Skin epidermis (tissue), 12 donors: ENCODE measurements around the gene OLFM1.

Experiments
- H3K27ac ChIP-seq, 21 experiments: fragments of 200-600 bp; sonication (generic) in 11 of 21; one replicate each; pipeline ENCODE4 v1.5.0; 2020; ENCODE audit warnings: mild to moderate bottlenecking in 3 of 21, inconsistent platforms in 2 of 21, moderate library complexity in 2 of 21
- H3K4me3 ChIP-seq, 7 experiments: fragments of 200-600 bp; sonication (generic) in 2 of 7; one replicate each; pipeline ENCODE4 v1.5.0; 2020; ENCODE audit warnings: inconsistent platforms in 2 of 7, mild to moderate bottlenecking in 2 of 7, moderate library complexity in 1 of 7

OLFM1 gene

DNA sequence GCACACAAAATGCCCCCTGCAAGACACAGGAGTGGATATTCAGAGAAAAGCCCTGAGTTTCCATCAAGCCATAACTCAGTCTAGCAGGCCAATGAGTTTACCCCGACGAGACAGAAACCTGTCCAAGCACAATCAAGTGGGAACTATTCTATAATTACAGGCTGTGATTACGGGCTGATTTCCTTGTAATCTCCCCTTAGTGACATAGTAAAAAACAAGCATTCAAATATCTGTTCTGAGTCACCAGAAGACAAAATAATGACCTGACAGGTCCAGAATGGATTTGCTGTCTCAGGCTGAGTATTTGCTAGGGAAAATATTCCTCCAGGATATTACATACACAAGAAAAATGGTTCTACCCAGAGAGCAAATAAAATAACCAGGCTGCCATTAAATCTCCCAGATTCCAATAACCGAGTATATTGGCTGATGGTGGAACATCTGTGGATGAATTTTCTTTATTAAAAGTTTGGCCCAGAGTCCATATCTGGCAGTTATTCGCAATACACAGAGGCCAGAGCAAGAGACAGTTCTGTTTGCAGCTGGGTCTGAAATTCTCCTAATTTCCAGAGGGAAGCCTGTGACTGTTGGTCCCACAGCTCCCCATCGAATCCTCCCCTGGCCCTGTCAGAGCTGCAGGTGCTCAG is 35.8 kb downstream of the OLFM1 start:
- Histone ChIP-seq H3K27ac (peak overlapping the region in 1 of 21 experiments; percentile 24), H3K4me3 (no peak overlapping the region)

DNA sequence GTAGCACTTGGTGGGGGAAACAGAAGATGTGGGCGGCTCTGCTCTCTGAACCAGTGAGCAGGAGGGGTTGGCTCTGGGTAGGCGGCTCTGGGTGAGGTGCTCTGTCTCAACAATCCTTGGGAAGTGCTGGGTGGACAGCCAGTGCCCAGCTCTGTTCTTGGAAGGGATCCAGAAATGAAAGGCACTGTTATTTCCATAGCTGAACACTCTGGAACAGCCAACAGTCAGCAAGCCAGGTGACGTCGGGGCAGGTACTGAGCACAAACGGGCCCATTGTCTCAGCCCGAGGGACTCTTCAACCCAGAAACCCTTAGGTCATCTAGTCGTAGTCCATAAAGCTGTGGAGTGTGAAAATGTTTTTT is 36.3 kb downstream of the OLFM1 start:
- H3K27ac ChIP-seq: peak overlapping the region in 1 of 21 experiments; percentile 24
- no peak overlapping the region for H3K4me3 ChIP-seq

DNA sequence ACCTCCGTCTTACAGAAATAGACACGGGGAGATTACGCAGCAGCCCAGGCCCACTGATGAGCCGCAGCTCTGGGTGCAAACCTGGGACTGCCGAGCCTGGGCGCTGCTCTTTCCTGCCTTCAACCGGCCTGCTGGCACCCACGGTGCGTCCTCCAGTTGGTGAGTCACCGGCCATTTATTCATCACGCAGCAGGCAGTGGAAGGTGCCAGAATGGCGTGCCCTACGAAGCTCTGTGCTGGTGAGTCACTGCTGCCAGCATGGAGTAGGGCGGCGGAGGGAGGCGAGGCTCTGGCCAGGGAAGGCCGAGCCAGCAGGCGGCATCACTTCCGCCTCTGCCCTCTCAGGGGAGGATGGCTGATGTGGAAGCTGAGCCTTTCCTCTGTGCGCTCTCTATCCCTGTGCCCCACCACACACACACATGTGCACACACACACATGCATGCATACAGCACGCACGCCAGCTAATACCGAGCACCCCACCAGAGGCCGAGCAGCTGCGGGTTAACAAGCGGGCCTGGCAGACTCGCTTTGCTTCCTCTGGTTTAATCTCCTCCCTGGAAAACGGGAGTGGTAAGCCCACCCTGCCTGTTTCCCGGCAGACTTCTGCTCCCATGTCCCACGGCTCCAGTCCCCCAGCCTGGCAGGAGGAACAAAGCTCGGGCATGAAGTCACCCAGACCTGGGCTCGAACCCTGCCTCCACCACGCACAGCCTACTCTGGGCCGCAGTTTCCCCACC is 39.2 kb downstream of the OLFM1 start:
- no peak overlapping the region for H3K4me3 ChIP-seq
- H3K27ac ChIP-seq: peak overlapping the region in 16 of 21 experiments; percentile 28 to 88 (median 74)

DNA sequence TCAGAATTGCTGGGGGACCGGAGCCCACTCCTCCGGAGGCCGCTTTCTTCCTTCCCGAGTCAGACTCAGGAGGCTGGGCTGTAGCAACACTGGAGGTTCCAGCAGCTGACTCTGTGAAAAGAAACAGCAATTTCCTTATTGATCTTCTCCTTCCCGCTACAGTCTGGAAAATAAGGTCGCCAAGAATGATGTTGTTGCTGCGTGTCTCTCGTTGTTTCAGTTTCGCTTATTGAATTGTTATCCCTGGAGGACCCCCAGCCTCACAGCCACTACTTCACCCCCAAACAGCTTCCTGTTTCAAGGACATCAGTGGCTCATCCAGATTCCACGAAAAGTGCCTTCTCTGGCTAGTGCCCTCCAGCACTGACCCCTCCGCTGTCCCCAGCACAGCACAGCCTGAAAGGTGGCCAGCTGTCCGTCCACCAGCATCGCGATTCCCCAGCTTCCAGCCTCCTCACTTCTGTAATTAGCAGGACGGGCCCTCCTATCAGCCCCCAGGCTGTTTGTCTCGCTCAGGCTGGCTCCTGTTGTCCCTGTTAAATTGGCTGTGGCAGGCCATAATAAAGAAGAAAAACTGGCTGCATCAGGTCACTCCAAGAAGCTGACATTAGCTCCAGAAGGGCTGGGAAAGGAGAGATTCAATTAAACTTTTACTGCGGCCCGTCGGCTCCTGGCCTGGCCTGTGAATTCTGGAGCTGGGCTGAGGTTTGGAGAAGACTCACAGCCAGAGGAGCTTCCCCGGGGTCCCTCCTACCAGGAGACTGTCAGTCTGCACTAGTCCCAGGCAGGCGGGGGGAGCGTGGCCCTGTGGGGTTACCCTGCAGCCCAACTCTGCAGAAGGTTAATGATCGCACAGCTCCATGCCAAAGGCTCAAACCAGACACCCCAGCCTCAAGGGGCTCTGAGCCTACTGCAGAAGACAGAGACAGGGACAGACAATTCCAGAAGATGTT is 40.5 kb downstream of the OLFM1 start:
- Histone ChIP-seq H3K27ac (peak overlapping the region in 14 of 21 experiments; percentile 28 to 88 (median 75)), H3K4me3 (no peak overlapping the region)

DNA sequence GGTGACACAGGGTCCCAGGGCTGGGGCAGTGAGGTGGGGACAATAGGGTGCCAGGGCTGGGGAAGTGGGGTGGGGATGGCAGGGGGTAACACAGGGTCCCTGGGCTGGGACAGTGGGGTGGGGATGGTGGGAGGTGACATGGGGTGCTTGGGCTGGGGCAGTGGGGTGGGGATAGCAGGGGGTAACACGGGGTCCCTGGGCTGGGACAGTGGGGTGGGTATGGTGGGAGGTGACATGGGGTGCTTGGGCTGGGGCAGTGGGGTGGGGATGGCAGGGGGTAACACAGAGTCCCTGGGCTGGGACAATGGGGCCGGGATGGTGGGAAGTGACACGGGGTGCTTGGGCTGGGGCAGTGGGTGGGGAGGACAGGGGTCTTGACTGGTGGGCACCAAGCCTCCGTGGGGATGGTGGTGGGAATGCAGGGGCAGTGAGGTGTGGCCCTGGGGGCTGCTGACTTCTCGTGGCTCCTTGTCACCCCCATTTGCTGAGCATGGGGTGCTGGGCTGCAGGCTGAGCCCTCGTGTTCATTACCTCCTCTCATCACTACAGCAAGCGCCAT is 41.7 kb downstream of the OLFM1 start:
- H3K4me3 ChIP-seq: no peak overlapping the region

DNA sequence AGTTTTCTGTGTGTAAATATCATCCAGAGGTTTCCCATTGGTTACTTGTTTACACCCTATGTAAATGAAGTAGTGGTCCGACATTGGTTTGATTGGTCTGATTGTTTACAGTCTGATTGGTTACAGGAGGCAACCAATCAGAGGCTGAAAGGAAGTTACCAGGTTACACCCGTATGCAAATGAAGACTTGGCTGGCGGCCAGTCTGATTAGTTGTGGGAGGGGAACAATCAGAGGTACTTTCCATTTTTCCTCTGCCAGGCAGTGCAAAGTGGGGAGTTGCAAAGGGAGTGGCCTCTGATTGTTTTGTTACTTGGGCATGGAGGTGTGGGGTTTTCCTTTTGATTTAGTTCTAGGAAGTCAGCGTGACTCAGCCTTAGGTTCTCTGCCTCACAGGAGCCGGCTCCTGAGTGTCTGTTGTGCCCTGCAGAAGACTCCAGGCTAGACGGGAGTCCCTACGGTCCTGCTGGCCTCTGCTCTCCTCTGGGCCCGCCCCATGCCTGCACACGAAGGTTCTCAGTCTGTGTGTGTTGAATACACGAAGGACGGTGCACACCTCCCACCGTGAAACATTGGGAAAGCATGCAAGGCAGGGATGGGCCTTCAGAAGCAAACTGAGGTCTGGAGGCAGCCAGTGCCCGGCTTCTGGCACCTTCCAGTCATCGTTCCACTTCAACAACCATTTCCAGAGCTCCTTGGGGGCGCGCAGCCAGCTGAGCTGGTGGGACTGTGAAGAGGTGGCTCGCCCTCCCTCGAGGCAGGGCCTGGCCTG is 42.9 kb downstream of the OLFM1 start:
- Histone ChIP-seq H3K27ac (peak overlapping the region in 18 of 21 experiments; percentile 7 to 83 (median 68)), H3K4me3 (no peak overlapping the region)

More for the DNA sequence above, 41.7 kb downstream of the OLFM1 start:
- H3K27ac ChIP-seq: peak overlapping the region in 4 of 21 experiments; percentile 14 to 88 (median 54)

DNA sequence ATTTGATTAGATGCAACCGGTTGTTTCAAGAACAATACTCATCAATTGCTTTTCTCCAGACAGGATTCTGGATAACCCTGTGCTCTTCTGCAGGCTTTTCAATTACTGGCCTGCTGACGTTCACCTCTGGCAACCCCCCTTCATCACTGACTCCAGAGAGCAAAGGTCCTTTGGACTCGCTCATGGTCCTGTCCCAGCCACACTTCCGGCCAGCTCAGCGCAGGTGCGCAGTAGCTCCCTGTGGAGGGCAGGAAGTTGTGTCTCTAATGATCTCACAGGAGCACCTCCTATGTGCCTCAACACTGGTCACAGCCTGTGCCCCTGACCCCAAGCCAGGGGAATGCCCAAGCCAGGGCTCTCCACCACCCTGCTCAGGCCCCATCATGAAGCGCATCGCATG is 44.0 kb downstream of the OLFM1 start:
- Histone ChIP-seq H3K4me3 (no peak overlapping the region), H3K27ac (peak overlapping the region in 2 of 21 experiments; percentile 79 to 83)

DNA sequence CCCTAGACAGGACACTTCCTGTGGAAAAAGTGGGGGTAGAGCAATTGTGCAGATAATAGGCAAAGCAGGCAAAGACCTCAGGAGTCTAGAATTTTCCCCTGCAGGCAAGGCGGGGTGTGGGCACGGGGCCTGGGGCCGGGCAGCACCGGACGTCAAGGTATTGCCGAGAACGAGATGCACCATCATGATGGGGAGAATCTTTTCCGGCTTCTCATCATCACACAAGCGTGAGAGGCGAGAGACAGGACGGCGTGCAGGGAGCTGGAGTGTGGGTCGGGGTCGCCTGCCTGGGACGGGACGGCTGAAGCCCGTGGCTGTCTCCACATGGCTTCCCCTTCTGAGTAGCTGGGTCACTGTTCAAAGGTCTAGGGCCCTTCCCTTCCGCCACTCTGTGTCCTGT is 44.5 kb downstream of the OLFM1 start:
- no peak overlapping the region for H3K27ac ChIP-seq

DNA sequence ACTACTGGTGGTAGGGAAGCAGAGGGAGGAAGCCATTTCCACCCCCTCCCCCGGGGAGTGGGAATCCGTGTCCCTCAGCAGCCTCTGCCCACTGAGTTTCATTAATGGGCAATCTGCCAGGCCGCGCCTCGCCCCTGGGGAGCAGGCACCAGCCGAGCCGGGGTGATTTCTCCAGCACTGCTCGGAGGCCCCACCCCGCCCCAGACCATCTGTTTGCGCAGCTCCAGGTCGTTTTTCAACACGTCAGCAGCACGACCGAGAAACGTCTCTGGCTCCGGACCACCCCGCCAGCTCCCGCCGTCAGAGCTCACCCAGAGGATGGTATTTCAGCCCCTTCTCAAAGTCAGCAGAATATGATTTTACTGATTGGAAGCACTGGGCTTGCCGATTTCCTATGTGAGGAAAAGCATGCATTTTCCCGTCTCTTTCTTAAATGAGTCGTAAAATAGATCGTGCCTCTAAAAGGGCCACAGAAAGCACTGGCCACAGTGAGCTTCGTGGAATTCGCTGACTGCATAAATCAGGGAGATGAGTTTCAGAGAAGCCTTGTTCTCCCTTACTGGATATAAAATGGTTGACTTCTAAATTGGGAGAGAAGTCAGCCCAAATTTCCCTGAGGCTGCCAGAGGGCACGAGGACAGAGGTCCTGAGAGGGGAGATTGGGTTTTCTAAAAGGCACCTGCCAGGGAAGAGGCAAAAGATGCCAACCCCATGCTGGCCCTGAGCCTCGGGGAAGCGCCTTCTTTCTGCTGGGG is 47.0 kb downstream of the OLFM1 start:
- no peak overlapping the region for H3K27ac ChIP-seq
- no peak overlapping the region for H3K4me3 ChIP-seq

More for the DNA sequence above, 44.5 kb downstream of the OLFM1 start:
- no peak overlapping the region for H3K4me3 ChIP-seq

DNA sequence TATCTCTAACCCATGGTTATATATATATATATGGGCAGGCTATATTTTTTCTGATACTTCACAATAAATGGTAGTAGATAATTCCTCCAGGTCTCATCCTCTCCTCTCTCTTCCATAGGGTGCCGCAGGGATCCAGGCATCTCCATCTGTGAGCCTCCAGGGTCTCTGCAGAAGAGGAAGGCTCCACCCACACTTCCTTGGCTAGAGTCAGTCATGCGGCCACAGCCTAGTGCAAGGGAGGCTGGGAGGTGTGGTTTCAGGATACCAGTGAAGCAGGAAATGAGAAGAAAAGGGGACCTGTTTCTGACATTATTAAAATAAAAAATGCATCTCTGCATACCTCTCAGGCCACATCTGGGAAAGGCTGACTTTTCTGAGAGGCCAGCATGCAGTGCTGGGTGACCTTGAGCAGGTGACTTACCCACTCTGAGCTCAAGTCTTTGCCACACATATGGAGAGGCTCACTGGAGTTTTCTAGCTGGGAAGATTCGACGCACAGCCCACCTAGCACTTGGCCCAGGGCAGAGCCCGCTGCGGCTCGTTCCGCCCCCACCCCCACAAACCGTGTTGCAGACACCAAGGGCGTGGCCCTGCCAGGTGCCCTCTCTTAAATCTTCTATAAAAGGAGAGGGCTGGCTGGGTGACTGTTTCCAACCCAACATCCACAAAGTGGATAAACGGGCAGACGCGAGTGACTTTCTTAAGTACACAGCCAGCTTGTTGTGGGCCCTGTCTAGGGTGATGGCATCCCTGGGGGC is 47.9 kb downstream of the OLFM1 start:
- no peak overlapping the region for H3K4me3 ChIP-seq
- no peak overlapping the region for H3K27ac ChIP-seq

DNA sequence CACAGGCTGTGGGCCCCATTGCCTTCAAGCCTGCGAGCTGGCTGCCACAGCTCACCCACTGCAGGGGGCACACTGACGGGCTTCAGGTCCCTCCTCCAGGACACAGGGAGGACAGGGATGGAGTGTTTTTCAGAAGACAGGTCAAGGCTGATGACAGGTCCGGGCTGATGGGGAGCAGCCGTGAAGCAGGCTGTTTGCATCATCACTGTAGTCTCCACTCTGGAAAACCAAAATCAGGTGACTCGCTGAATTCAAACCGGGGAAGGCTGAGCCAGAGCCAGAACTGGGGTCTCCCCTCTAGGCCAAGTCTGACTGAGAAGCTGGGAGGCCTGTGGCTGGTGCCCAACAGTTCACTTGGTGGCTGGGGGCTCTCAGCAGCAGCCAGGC is 48.5 kb downstream of the OLFM1 start:
- H3K4me3 ChIP-seq: no peak overlapping the region
- H3K27ac ChIP-seq: no peak overlapping the region

DNA sequence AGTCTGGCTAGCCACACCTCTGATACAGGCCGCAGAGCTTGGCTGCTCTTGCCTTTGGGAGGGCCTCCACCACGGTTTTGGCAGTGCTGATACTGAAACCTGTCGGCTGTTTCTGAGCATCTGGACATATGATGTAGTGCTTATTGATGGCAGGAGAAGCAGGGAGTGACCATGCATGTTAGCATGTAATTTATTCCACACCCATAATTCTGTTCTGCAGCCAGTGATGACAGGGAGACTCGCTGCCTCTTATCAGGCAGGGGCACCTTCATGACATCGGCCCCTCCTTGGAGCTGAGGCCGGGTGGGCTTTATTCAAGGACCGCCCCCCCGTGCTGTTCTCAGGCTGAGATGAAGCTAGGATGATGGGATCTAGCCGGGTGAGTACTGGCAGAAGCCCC is 49.0 kb downstream of the OLFM1 start:
- no peak overlapping the region for H3K27ac ChIP-seq
- no peak overlapping the region for H3K4me3 ChIP-seq

DNA sequence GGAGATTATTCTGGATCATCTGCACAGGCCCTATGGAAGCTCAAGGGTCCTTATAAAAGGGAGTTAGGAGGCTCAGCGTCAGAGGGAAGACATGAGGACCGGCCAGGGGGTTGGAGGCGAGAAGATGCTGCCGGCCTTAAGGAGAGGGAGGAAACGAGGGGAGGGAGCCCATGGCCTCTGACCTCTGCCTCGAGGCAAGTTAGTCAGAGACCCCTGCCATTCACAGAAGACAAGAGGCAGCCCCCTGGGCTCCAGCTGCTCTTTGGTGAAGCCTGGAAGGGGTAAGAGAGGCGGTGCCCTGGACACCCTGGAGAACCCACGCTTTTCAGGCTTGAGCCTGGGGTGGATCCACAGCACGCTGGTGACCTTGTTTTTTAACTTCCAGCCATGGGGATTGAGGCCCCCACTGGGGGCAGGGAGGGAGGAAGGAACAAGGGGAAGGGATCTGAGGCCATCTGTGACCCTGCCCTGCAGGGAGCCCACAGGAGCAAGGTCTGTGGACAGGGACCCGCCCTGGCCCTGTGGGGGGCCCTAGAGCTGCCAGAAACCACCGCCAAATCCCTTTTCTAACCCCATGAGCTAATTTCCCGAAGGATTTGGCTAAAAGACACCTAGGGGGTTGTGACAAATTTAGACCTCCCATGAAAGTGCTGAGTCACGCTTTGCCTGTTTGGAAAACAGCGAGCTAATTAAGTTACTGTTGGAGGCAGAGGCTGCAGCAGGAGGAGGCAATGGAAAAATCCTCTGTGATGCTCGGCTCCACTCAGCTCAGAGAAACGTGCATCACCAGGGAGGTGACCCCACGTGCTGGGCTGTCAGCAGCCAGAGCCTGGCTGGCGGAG is 49.7 kb downstream of the OLFM1 start:
- Histone ChIP-seq H3K4me3 (no peak overlapping the region), H3K27ac (no peak overlapping the region)

DNA sequence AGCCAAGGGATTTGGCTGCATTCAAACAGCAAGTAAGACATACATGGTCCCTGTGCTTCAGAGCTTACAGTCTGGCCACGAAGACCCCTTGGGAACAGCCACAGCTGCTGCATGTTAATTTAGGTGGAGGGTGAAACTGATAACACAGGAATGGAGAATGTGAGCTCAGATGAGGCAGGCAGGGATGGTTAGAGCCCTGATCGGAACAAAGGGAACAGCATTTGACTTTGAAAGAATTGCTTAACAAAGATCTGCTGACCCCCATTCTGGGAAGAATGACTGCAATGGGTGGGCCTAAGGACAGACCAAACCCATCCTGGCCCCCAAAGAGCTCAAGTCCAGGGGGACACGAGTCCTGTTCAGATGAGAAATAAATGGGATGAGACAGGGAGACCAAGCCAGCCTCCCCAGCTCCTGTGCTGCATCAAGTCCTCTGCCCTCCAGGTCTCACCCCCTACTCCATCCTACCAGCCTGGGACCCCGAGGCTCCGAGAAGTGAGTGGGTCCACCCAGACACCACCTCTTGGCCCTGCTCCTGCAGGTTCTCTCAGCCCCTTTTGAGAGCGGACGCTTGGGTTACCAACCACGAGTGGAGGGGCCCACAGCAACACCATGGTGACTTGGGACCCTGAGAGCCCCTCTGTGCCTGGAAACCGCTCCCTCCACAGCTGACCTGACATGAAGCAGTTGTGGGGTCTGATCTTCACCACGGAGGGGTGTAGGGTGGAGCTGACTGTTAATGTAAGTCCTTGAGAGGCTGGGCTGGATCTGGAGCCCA is 50.8 kb downstream of the OLFM1 start:
- Histone ChIP-seq H3K27ac (no peak overlapping the region), H3K4me3 (no peak overlapping the region)

DNA sequence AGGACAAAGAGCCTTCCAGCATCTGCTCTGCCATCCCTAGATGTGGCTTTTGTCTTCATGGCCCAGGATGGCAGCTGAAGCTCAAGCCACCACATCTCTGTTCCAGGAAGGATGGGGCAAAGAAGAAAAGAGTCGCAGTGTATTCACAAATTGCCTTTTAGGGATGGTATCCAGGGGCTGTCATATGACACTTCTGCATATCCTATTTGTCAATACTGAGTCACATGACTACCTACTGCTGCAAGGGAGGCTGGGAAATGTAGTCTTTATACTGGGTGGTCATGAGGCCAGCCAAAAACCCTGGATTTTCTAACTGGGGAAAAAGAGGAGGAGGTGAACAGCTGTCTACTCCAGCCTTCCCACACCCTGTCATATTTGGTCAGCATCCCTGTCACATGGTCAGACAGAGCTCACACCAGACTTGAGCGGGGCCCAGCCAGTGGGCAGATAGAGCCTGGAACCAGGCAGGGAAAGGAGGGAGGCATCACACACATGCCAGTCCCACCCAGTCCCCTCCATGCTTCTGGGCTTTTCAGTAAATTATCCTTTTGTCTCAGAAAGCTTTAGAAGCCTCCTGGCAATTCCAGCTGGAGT is 52.0 kb downstream of the OLFM1 start:
- Histone ChIP-seq H3K4me3 (no peak overlapping the region), H3K27ac (no peak overlapping the region)
